Activated T-cell treated with anti-CD3 and anti-CD28 coated beads, Interleukin-2, amount 50 U/mL, for 48 hours (primary cell): Measurements from ENCODE around the gene DCHS2.

ENCODE experiments used
- DNase-seq, 2 experiments: peaks; one replicate each; pipeline ENCODE4 v3.0.0-alpha.2; 2020

DCHS2 gene

GRCh38 chr4:154491341-154492271, at the start of gene DCHS2:
Gene DCHS2 (minus strand): TSS chr4:154491799. CDS start chr4:154491355, 444 bp downstream.
- peak; percentile 24 to 42 for DNase-seq

- DNase-seq: no peak
These were observed 42.7 kb upstream of the DCHS2 start for GRCh38 chr4:154534296-154534695.

GRCh38 chr4:154529728-154530519, 38.3 kb upstream of the DCHS2 start:
- DNase-seq: no peak

GRCh38 chr4:154528869-154529268, 37.3 kb upstream of the DCHS2 start:
- DNase-seq: no peak

- DNase-seq: no peak
These were observed 35.7 kb upstream of the DCHS2 start for GRCh38 chr4:154527308-154527707.

- DNase-seq: no peak
These were observed 34.6 kb upstream of the DCHS2 start for GRCh38 chr4:154526151-154526550.

GRCh38 chr4:154521607-154522006, 30.0 kb upstream of the DCHS2 start:
- DNase-seq: no peak

- DNase-seq: no peak
These were observed 27.6 kb upstream of the DCHS2 start for GRCh38 chr4:154519214-154519613.

- no peak for DNase-seq
These were observed 26.0 kb upstream of the DCHS2 start for GRCh38 chr4:154517591-154517990.

GRCh38 chr4:154516318-154517029, 24.9 kb upstream of the DCHS2 start:
- DNase-seq: no peak

GRCh38 chr4:154511981-154512380, 20.4 kb upstream of the DCHS2 start:
- no peak for DNase-seq

- DNase-seq: no peak
These were observed 19.9 kb upstream of the DCHS2 start for GRCh38 chr4:154511548-154511947.

- DNase-seq: no peak
These were observed 15.6 kb upstream of the DCHS2 start for GRCh38 chr4:154507156-154507555.

GRCh38 chr4:154506253-154506652, 14.7 kb upstream of the DCHS2 start:
- no peak for DNase-seq

- no peak for DNase-seq
These were observed 12.0 kb upstream of the DCHS2 start for GRCh38 chr4:154503598-154503997.

GRCh38 chr4:154502111-154502510, 10.5 kb upstream of the DCHS2 start:
- DNase-seq: no peak

- DNase-seq: no peak
These were observed 6.3 kb upstream of the DCHS2 start for GRCh38 chr4:154497889-154498288.

- no peak for DNase-seq
These were observed 4.3 kb upstream of the DCHS2 start for GRCh38 chr4:154495867-154496266.

- DNase-seq: no peak
These were observed 689 bp upstream of the DCHS2 start for GRCh38 chr4:154492288-154492687.

- peak; percentile 35 to 46 for DNase-seq
These were observed 837 bp downstream of the DCHS2 start for GRCh38 chr4:154490583-154491340.

GRCh38 chr4:154490234-154490582, 1.4 kb downstream of the DCHS2 start:
- DNase-seq: peak; percentile 23 to 33

- DNase-seq: no peak
These were observed 1.9 kb downstream of the DCHS2 start for GRCh38 chr4:154489558-154490233.
